Aorta (tissue), 5 donors: Measurements from ENCODE around the gene TYMP. TPM values are rescaled to one million over a fixed set of nuclear protein-coding genes. Genes with fewer than 3 reads are reported as not detected.

Experiments
- ATAC-seq: fragments of 200-7000 bp; cut with Tn5 transposase; one replicate; pipeline ENCODE4 v1.9.1; 2022; ENCODE audit warnings: moderate library complexity; ENCODE audit not compliant: low FRiP score
- DNase-seq, 2 donors: peaks; one replicate each; pipeline ENCODE4 v3.0.0-alpha.2; 2020
- H3K27ac ChIP-seq, 2 donors: one replicate each; pipeline ENCODE4 v1.5.1; 2013; ENCODE audit warnings: low read length in 2 of 2, mild to moderate bottlenecking in 2 of 2, moderate library complexity in 2 of 2, control low read depth in 1 of 2, inconsistent platforms in 1 of 2, low read depth in 1 of 2
- H3K27me3 ChIP-seq, 2 donors: one replicate each; pipeline ENCODE4 v1.6.1; 2013; ENCODE audit warnings: control low read depth in 1 of 2, low read length in 1 of 2, mild to moderate bottlenecking in 1 of 2, moderate library complexity in 1 of 2; ENCODE audit not compliant: insufficient read depth in 2 of 2, control insufficient read depth in 1 of 2
- H3K36me3 ChIP-seq, 2 donors: one replicate each; pipeline ENCODE4 v1.6.1; 2013; ENCODE audit warnings: control low read depth in 1 of 2, low read length in 1 of 2, mild to moderate bottlenecking in 1 of 2; ENCODE audit not compliant: insufficient read depth in 2 of 2, control insufficient read depth in 1 of 2
- H3K4me1 ChIP-seq, 2 donors: one replicate each; pipeline ENCODE4 v1.6.1; 2013; ENCODE audit warnings: low read length in 2 of 2, control low read depth in 1 of 2, mild to moderate bottlenecking in 1 of 2, moderate library complexity in 1 of 2; ENCODE audit not compliant: insufficient read depth in 2 of 2, control insufficient read depth in 1 of 2
- H3K4me3 ChIP-seq, 2 donors: one replicate each; pipeline ENCODE4 v1.5.1; 2013; ENCODE audit warnings: low read length in 2 of 2, control low read depth in 1 of 2, mild to moderate bottlenecking in 1 of 2
- H3K9me3 ChIP-seq: one replicate; pipeline ENCODE4 v1.6.1; 2013; ENCODE audit warnings: mild to moderate bottlenecking, low read length; ENCODE audit not compliant: control insufficient read depth
- WGBS, 2 donors: extraction: QIAGEN DNeasy Blood & Tissue Kit; methylation state at CpG; one replicate each; pipeline ENCODE4 v1.1.7; 2013; 5-methylcytosine and 5-hydroxymethylcytosine counted together
- intact Hi-C, 2 donors: fragments of 100-400 bp; cut with DNase I; formaldehyde crosslinking; loops; one replicate each; pipeline versions ENCODE4 v1.14.2 to v1.15.0; 2022
- polyA plus RNA-seq, 2 donors: library from polyadenylated mRNA; stranded (reverse); fragments of 200-250 nt; gene quantifications; one replicate each; pipeline ENCODE4 v1.2.3, GENCODE V29; 2013
- total RNA-seq, 2 donors: library from RNA; stranded (reverse); fragmentation: NEBNext Ultra II Directional; extraction: Animal tissue kit (Norgen Biotek cat#: 25700); gene quantifications; one replicate each; pipeline ENCODE4 v1.2.1, GENCODE V29; 2021
- donor health status: healthy with polysubstance abuse.
- donor health status: Bipolar disorder and iron deficiency.
- donor health status: DM: no; HTN: no; CAD: no.
- donor health status: DM: no; HTN: no; CAD: no.
- donor health status: DM: yes; HTN: yes; CAD: no.

The TYMP gene
- total and polyA plus RNA-seq, 4 donors, result 37.7 to 99.2 (median 57.7) TPM

- Histone ChIP-seq H3K36me3 (peaks cover 0 to 1% of the 10 kb centered on the region in 2 donors), H3K9me3 (no peaks in the 10 kb centered on the region), H3K27ac (peak overlapping the region in 1 of 2 donors; percentile 1), H3K27me3 (no peaks in the 10 kb centered on the region), H3K4me3 (peak overlapping the region; percentile 24 to 57), H3K4me1 (no peaks in the 10 kb centered on the region)
- WGBS, 2 donors, result 19 to 22% methylated on average over 21 of the region's 21 CpGs
- ATAC-seq (peak; percentile 3), DNase-seq (peak; percentile 65 to 72)
- intact Hi-C loops, result loop anchor here (2.0 to 10.0 kb wide), 3 partner anchors 32 to 262 kb away; partner anchors contain the start of genes SBF1 (in 1 of the 2), SYCE3 (in 1 of the 2) and TUBGCP6 (in 1 of the 2)
Observed at GRCh38 chr22:50506611-50507420, 23.0 kb downstream of the TYMP start.

GRCh38 chr22:50505776-50506610, 23.8 kb downstream of the TYMP start:
- no peak overlapping the region for H3K27ac ChIP-seq
- H3K4me1 ChIP-seq, result no peaks in the 10 kb centered on the region
- no peak overlapping the region for H3K4me3 ChIP-seq
- no peaks in the 10 kb centered on the region for H3K27me3 ChIP-seq
- H3K9me3 ChIP-seq, result no peaks in the 10 kb centered on the region
- WGBS, 2 donors, result 87 to 89% methylated on average over 39 to 41 of the region's 41 CpGs
- H3K36me3 ChIP-seq, result peaks cover 0 to 1% of the 10 kb centered on the region in 2 donors
- ATAC-seq (peak; percentile 1), DNase-seq (peak in 1 of 2 donors; percentile 73)
- intact Hi-C loops, result loop anchor here (2.0 to 10.0 kb wide), 3 partner anchors 31 to 261 kb away; partner anchors contain the start of genes SBF1 (in 1 of the 2), SYCE3 (in 1 of the 2) and TUBGCP6 (in 1 of the 2)

- H3K4me3 ChIP-seq, result no peak overlapping the region
- intact Hi-C loops, result loop anchor here in 1 of 2 donors (5.0 to 10.0 kb wide), 2 partner anchors 57 to 261 kb away; partner anchors contain the start of genes SYCE3 and TUBGCP6
- ATAC-seq (no peak), DNase-seq (no peak)
- peaks cover 0 to 1% of the 10 kb centered on the region in 2 donors for H3K36me3 ChIP-seq
- H3K9me3 ChIP-seq, result no peaks in the 10 kb centered on the region
- no peaks in the 10 kb centered on the region for H3K4me1 ChIP-seq
- H3K27ac ChIP-seq, result no peak overlapping the region
- WGBS, 2 donors, result 88 to 92% methylated on average over 13 to 14 of the region's 14 CpGs
- no peaks in the 10 kb centered on the region for H3K27me3 ChIP-seq
Observed at GRCh38 chr22:50505276-50505775, 24.5 kb downstream of the TYMP start.

- Histone ChIP-seq H3K4me3 (no peak overlapping the region), H3K36me3 (peaks cover 0 to 1% of the 10 kb centered on the region in 2 donors), H3K27me3 (no peaks in the 10 kb centered on the region), H3K4me1 (no peaks in the 10 kb centered on the region), H3K27ac (no peak overlapping the region), H3K9me3 (no peaks in the 10 kb centered on the region)
- 91 to 93% methylated on average over 44 of the region's 44 CpGs for WGBS, 2 donors
- intact Hi-C loops, result loop anchor here in 1 of 2 donors (5.0 to 10.0 kb wide), 2 partner anchors 58 to 260 kb away; partner anchors contain the start of genes SYCE3 and TUBGCP6
- peak in 1 of 2 donors; percentile 75 for DNase-seq
- no peak for ATAC-seq
Observed at GRCh38 chr22:50504369-50505211, 25.2 kb downstream of the TYMP start.

- Histone ChIP-seq H3K27me3 (no peaks in the 10 kb centered on the region), H3K27ac (no peak overlapping the region), H3K4me3 (no peak overlapping the region), H3K36me3 (peaks cover 0 to 1% of the 10 kb centered on the region in 2 donors), H3K4me1 (no peaks in the 10 kb centered on the region), H3K9me3 (no peaks in the 10 kb centered on the region)
- intact Hi-C loops, result loop anchor here in 1 of 2 donors (10.0 kb wide), 1 partner anchor 259 kb away; the partner anchor contains the start of gene TUBGCP6
- DNase-seq (no peak), ATAC-seq (no peak)
- WGBS, 2 donors, result 86 to 88% methylated on average over 14 to 25 of the region's 26 CpGs
Observed at GRCh38 chr22:50503475-50504145, 26.2 kb downstream of the TYMP start.

- Histone ChIP-seq H3K36me3 (peaks cover 0 to 1% of the 10 kb centered on the region in 2 donors), H3K9me3 (no peaks in the 10 kb centered on the region), H3K27me3 (no peaks in the 10 kb centered on the region), H3K27ac (no peak overlapping the region), H3K4me3 (no peak overlapping the region), H3K4me1 (no peaks in the 10 kb centered on the region)
- ATAC-seq (no peak), DNase-seq (no peak)
- intact Hi-C loops, result loop anchor here in 1 of 2 donors (10.0 kb wide), 1 partner anchor 258 kb away; the partner anchor contains the start of gene TUBGCP6
- WGBS, 2 donors, result 81 to 82% methylated on average over 23 to 24 of the region's 24 CpGs
Observed at GRCh38 chr22:50502628-50503474, 27.0 kb downstream of the TYMP start.

- ATAC-seq, result no peak
- no peaks in the 10 kb centered on the region for H3K4me1 ChIP-seq
- no peak for DNase-seq
- no peak overlapping the region for H3K27ac ChIP-seq
- no peaks in the 10 kb centered on the region for H3K27me3 ChIP-seq
- WGBS, 2 donors, result 80% methylated on average over 6 of the region's 6 CpGs
- intact Hi-C loops, result loop anchor here in 1 of 2 donors (10.0 kb wide), 1 partner anchor 257 kb away; the partner anchor contains the start of gene TUBGCP6
- H3K36me3 ChIP-seq, result peaks cover 0 to 1% of the 10 kb centered on the region in 2 donors
- H3K9me3 ChIP-seq, result no peaks in the 10 kb centered on the region
- H3K4me3 ChIP-seq, result no peak overlapping the region
Observed at GRCh38 chr22:50502096-50502495, 27.7 kb downstream of the TYMP start.
